Heart right ventricle (tissue), 16 donors: ENCODE measurements around the gene UNC80. TPM values are rescaled to one million over a fixed set of nuclear protein-coding genes. Genes with fewer than 3 reads are reported as not detected.

ENCODE experiments used
- ATAC-seq, 8 donors: fragments of 200-7000 bp; cut with Tn5 transposase; one replicate each; pipeline ENCODE4 v1.9.1; 2020; ENCODE audit warnings: mild to moderate bottlenecking in 8 of 8, moderate library complexity in 8 of 8, moderate number of reproducible peaks in 1 of 8
- DNase-seq, 2 donors: peaks; one replicate each; pipeline ENCODE4 v3.0.0-alpha.2; 2020
- H3K27ac ChIP-seq, 10 donors: fragments of 200-600 bp; sonication (generic) in 2 of 10; one replicate each; pipeline versions ENCODE4 v1.5.0 to v1.8.0; 2020 to 2022; ENCODE audit warnings: mild to moderate bottlenecking in 3 of 10
- H3K27me3 ChIP-seq, 7 donors: fragments of 200-600 bp; one replicate each; pipeline ENCODE4 v1.8.0; 2021 to 2022; ENCODE audit warnings: mild to moderate bottlenecking in 2 of 7
- H3K36me3 ChIP-seq, 9 donors: fragments of 200-600 bp; sonication (generic) in 1 of 9; one replicate each; pipeline versions ENCODE4 v1.5.0 to v1.8.0; 2020 to 2022; ENCODE audit warnings: mild to moderate bottlenecking in 2 of 9
- H3K4me1 ChIP-seq, 9 donors: fragments of 200-600 bp; sonication (generic) in 1 of 9; one replicate each; pipeline versions ENCODE4 v1.5.0 to v1.8.0; 2020 to 2022; ENCODE audit warnings: mild to moderate bottlenecking in 4 of 9
- H3K4me3 ChIP-seq, 10 donors: fragments of 200-600 bp; sonication (generic) in 2 of 10; one replicate each; pipeline versions ENCODE4 v1.5.0 to v1.8.0; 2020 to 2022; ENCODE audit warnings: mild to moderate bottlenecking in 7 of 10, moderate library complexity in 2 of 10
- H3K9me3 ChIP-seq, 11 donors: fragments of 200-600 bp in 10 of 11; sonication (generic) in 2 of 11; one replicate each; pipeline versions ENCODE4 v1.5.0 to v1.8.0; 2013 to 2022; ENCODE audit warnings: mild to moderate bottlenecking in 2 of 11, control low read depth in 1 of 11, moderate library complexity in 1 of 11
- CTCF ChIP-seq, 9 donors: fragments of 200-600 bp; sonication (generic) in 2 of 9; IDR thresholded peaks; one replicate each; pipeline versions ENCODE4 v1.5.0 to v1.8.0; 2021 to 2022; ENCODE audit warnings: antibody characterized with exemption in 9 of 9, mild to moderate bottlenecking in 5 of 9, moderate library complexity in 1 of 9
- WGBS, 2 donors: extraction: QIAGEN DNeasy Blood & Tissue Kit; methylation state at CpG; one replicate each; pipeline ENCODE4 v1.1.7; 2013; ENCODE audit warnings: inconsistent platforms in 1 of 2; 5-methylcytosine and 5-hydroxymethylcytosine counted together
- intact Hi-C, 10 donors: fragments of 100-400 bp; cut with DNase I; formaldehyde crosslinking; loops; one replicate each; pipeline versions ENCODE4 v1.11.1 to v1.14.2; 2022
- polyA plus RNA-seq, 2 donors: library from polyadenylated mRNA; stranded (reverse); fragments of 200-250 nt; gene quantifications; one replicate each; pipeline ENCODE4 v1.2.3, GENCODE V29; 2013
- total RNA-seq, 10 donors: library from RNA; stranded (reverse); fragmentation: NEBNext Ultra II Directional in 3 of 10; extraction: Animal tissue kit (Norgen Biotek cat#: 25700) in 3 of 10; gene quantifications; one replicate each; pipeline versions ENCODE4 v1.2.1 to v1.2.4, GENCODE V29; 2021 to 2023
- donor health status: Arrhythmogenic right ventricular cardiomyopathy.
- donor health status: ischemic (EF 13 %, LVEDD 7.1; RV severe dilation, severe dysfunction).
- donor health status: healthy with polysubstance abuse.
- donor health status: DM: no; HTN: yes; CAD: no.
- donor health status: DM: no; HTN: no; CAD: no.
- donor health status: ischemic (EF 25% LVEDD 6.9; RV normal size, moderate dysfunction).
- donor health status: ischemic (EF 25% LVEDD 5.7; RV mildly dilated, moderate dysfunction).
- donor health status: healthy.
- donor health status: DM: yes; HTN: yes; CAD: no.
- donor health status: Ischemic cardiomyopathy.
- donor health status: ischemic (EF 35%, LVEDD 5.7; RV mildly dilated, moderate dysfunction).
- donor health status: nonischemic (EF 11% LVEDD 7.7; RV severe dilation, severe dysfunction).
- donor health status: DM: yes; HTN: yes; CAD: no.
- donor health status: PGD.
- donor health status: ischemic (EF 29% LVEDD 5.4; RV normal size, mild dysfunction).
- donor health status: nonischemic (EF 23%, LVEDD 6.1; RV moderate dilation, normal function).

UNC80 gene
- total and polyA plus RNA-seq, 12 donors, result under 0.01 to 1.3 (median 0.32) TPM; not detected in 4

GRCh38 chr2:209918251-209918650 is 146.6 kb downstream of the UNC80 start:
- Histone ChIP-seq H3K27ac (no peak overlapping the region), H3K36me3 (no peaks in the 10 kb centered on the region), H3K4me1 (no peaks in the 10 kb centered on the region), H3K27me3 (no peaks in the 10 kb centered on the region), H3K4me3 (no peak overlapping the region), H3K9me3 (no peaks in the 10 kb centered on the region)
- DNase-seq (no peak), ATAC-seq (no peak)
- intact Hi-C loops, result no loop called here
- WGBS, 2 donors, result 87 to 92% methylated on average over 6 of the region's 6 CpGs
- TF ChIP-seq CTCF (IDR thresholded peaks at IDR 0.05), result no peak

- no peak for TF ChIP-seq CTCF (IDR thresholded peaks at IDR 0.05)
- Histone ChIP-seq H3K36me3 (no peaks in the 10 kb centered on the region), H3K4me1 (no peaks in the 10 kb centered on the region), H3K27ac (no peak overlapping the region), H3K27me3 (peaks cover 0 to 7% (median 0%) of the 10 kb centered on the region in 7 donors), H3K4me3 (no peak overlapping the region), H3K9me3 (peaks cover 0 to 5% (median 0%) of the 10 kb centered on the region in 11 donors)
- DNase-seq (no peak), ATAC-seq (no peak)
- WGBS, 2 donors, result 72 to 75% methylated on average over 8 of the region's 8 CpGs
- intact Hi-C loops, result no loop called here
These were observed 150.5 kb downstream of the UNC80 start for GRCh38 chr2:209922116-209922515.

GRCh38 chr2:209929369-209929768 is 157.7 kb downstream of the UNC80 start:
- intact Hi-C loops, result no loop called here
- H3K9me3 ChIP-seq, result peaks cover 0 to 5% (median 0%) of the 10 kb centered on the region in 11 donors
- no peak overlapping the region for H3K27ac ChIP-seq
- H3K4me3 ChIP-seq, result no peak overlapping the region
- TF ChIP-seq CTCF (IDR thresholded peaks at IDR 0.05), result no peak
- H3K36me3 ChIP-seq, result no peaks in the 10 kb centered on the region
- 77 to 84% methylated on average over 2 of the region's 2 CpGs for WGBS, 2 donors
- no peak for ATAC-seq
- H3K4me1 ChIP-seq, result peaks cover 0 to 7% (median 0%) of the 10 kb centered on the region in 9 donors
- no peak for DNase-seq
- H3K27me3 ChIP-seq, result peaks cover 0 to 10% (median 0%) of the 10 kb centered on the region in 7 donors

GRCh38 chr2:209933499-209934483 is 162.2 kb downstream of the UNC80 start:
- peak in 3 of 8 donors; percentile 24 to 50 (median 29) for ATAC-seq
- peaks cover 0 to 7% (median 0%) of the 10 kb centered on the region in 9 donors for H3K4me1 ChIP-seq
- H3K27ac ChIP-seq, result no peak overlapping the region
- intact Hi-C loops, result no loop called here
- no peaks in the 10 kb centered on the region for H3K27me3 ChIP-seq
- no peaks in the 10 kb centered on the region for H3K36me3 ChIP-seq
- H3K4me3 ChIP-seq, result no peak overlapping the region
- no peak for TF ChIP-seq CTCF (IDR thresholded peaks at IDR 0.05)
- no peaks in the 10 kb centered on the region for H3K9me3 ChIP-seq
- DNase-seq, result no peak
- 50 to 53% methylated on average over 12 of the region's 12 CpGs for WGBS, 2 donors
